Activated naive CD8-positive, alpha-beta T cell treated with anti-CD3 and anti-CD28 coated beads, Interleukin-2, amount 10 ng/mL, durations not matched to agents 7 days and 5 days (primary cell): ENCODE results near the gene FRMPD1. TPM values are rescaled to one million over a fixed set of nuclear protein-coding genes. Genes with fewer than 3 reads are reported as not detected.

Experiments
- ATAC-seq: fragments of 150-1000 bp; cut with Tn5 transposase; one replicate; pipeline ENCODE4 v1.10.0; 2021; ENCODE audit warnings: low read depth, moderate library complexity
- POLR2A ChIA-PET: fragments of 350-600 bp; sonication (Branson Sonifier 250); formaldehyde crosslinking; loops from one replicate; lab custom pipeline; 2021; ENCODE audit warnings: antibody characterized with exemption; lab: Charles Lee
- DNase-seq: peaks from one replicate; pipeline ENCODE4 v3.0.0; 2021
- H3K27ac Mint-ChIP-seq: one replicate; pipeline ENCODE4 v1.8.0; 2022; ENCODE audit warnings: mild to moderate bottlenecking, mixed read lengths
- H3K27me3 Mint-ChIP-seq: one replicate; pipeline ENCODE4 v1.8.0; 2022; ENCODE audit warnings: mild to moderate bottlenecking, moderate library complexity, mixed read lengths
- H3K36me3 Mint-ChIP-seq: one replicate; pipeline ENCODE4 v1.8.0; 2021; ENCODE audit warnings: mild to moderate bottlenecking, mixed read lengths
- H3K4me1 Mint-ChIP-seq: one replicate; pipeline ENCODE4 v1.8.0; 2021; ENCODE audit warnings: mixed read lengths
- H3K4me3 Mint-ChIP-seq: one replicate; pipeline ENCODE4 v1.8.0; 2022; ENCODE audit warnings: mild to moderate bottlenecking, moderate library complexity, mixed read lengths
- H3K9me3 Mint-ChIP-seq: one replicate; pipeline ENCODE4 v1.8.0; 2021; ENCODE audit warnings: mixed read lengths
- total RNA-seq, 2 experiments: library from RNA; stranded (reverse); gene quantifications; one replicate each; pipeline ENCODE4 v1.2.3, GENCODE V29; 2021

FRMPD1 gene
- total RNA-seq, 2 experiments from 2014 or later, result not detected

DNA sequence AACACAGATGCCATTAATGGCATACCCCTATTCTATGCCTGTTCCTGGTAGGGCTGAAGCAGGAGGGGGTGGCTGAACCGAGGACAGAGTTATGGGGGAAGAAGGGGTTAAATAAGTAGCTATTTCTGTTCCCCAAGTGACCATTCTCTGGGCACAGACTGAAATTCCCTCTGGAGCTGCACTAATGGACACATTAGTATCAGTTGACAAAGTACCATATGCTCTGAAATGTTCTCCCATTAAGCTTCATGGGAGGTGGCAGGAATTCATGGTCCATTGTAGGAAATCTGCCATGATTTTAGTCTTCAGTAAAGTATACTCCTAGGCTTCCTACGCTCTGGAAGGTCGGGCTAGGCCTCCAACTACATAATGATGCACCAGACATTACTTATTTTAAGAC lies 10.5 kb upstream of the FRMPD1 start:
- POLR2A ChIA-PET, result no interaction called here
- H3K27me3 Mint-ChIP-seq, result peaks cover 37% of the 10 kb centered on the region

DNA sequence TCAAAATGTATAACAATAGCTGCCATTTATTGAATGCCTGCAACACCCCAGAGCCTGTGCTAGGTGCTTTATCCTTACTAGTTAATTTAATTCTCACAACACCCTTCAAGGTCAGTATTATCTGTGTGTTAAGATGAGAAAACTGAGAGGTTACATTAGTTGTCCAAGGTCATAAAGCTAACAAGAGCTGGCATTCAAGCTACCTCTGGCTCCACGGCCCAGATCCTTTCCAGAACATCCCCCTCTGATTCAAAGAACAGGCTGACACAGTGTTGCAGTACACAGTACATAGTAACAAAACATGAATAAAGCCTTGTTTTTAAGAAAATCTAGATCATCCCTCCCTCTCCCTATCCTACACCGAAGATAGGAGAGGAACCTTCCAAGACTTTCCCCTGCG lies 9.4 kb upstream of the FRMPD1 start:
- H3K27me3 Mint-ChIP-seq, result peaks cover 42% of the 10 kb centered on the region
- DNase-seq (no peak), ATAC-seq (no peak)
- H3K27ac Mint-ChIP-seq, result no peak overlapping the region
- H3K36me3 Mint-ChIP-seq, result no peaks in the 10 kb centered on the region
- H3K4me1 Mint-ChIP-seq, result no peaks in the 10 kb centered on the region
- no peak overlapping the region for H3K4me3 Mint-ChIP-seq
- H3K9me3 Mint-ChIP-seq, result no peaks in the 10 kb centered on the region
- POLR2A ChIA-PET, result no interaction called here

More for the DNA sequence above, 10.5 kb upstream of the FRMPD1 start:
- H3K27ac Mint-ChIP-seq, result no peak overlapping the region
- H3K4me3 Mint-ChIP-seq, result no peak overlapping the region
- no peaks in the 10 kb centered on the region for H3K36me3 Mint-ChIP-seq
- ATAC-seq (no peak), DNase-seq (no peak)
- no peaks in the 10 kb centered on the region for H3K4me1 Mint-ChIP-seq
- H3K9me3 Mint-ChIP-seq, result no peaks in the 10 kb centered on the region

DNA sequence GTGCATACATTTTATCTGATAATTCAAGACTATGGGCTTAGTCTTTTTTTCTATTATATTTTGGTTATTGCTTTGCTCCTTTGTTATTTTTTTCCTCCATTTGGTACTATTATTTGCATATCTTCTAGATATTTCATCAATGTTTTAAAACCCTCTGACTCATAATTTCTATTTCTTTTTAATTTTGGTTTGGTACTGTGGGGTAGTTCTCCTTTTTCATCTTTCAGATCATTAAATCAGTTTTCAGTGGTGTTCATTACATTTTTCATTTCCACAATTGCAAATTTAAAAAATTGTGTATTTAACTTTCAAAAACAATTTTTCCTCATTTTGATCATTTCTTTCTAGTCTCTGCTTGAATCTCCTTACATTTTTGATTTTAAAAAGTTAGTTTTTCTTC lies 7.5 kb upstream of the FRMPD1 start:
- DNase-seq (no peak), ATAC-seq (no peak)
- Mint-ChIP-seq H3K9me3 (no peaks in the 10 kb centered on the region), H3K36me3 (no peaks in the 10 kb centered on the region), H3K4me3 (no peak overlapping the region), H3K27me3 (peaks cover 55% of the 10 kb centered on the region), H3K27ac (no peak overlapping the region), H3K4me1 (no peaks in the 10 kb centered on the region)
- POLR2A ChIA-PET, result no interaction called here

DNA sequence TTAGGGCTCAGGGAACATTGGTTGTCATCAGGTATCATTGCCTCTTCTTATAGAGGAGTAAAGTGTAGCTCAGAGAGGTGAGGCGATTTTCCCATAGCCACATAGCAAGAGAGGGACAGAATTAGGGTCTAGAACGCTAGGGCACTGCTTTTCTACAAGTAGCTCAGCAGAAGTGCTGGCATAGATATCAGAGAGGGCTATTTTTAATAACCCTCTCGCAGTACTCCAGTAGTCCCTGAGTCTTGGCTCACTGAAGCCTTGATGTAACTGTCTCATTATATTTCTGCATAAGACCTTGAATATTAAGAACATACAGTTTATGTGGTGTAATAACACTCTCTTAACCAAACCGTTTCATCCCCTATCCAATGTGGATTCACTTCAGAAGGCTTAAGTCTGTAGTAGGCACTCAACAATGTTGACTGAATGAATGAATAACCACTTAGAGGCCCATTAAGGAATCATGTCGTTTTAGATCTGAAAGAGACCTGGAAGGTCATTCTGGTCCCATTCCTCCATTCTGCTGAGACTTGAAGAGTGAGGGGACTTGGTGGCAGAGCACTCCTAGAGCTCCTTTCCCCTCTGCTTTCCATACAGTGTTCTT lies 4.7 kb upstream of the FRMPD1 start:
- Mint-ChIP-seq H3K4me3 (no peak overlapping the region), H3K9me3 (no peaks in the 10 kb centered on the region), H3K4me1 (peaks cover 5% of the 10 kb centered on the region), H3K27ac (no peak overlapping the region), H3K36me3 (no peaks in the 10 kb centered on the region), H3K27me3 (peaks cover 69% of the 10 kb centered on the region)
- ATAC-seq, result no peak
- DNase-seq, result no peak
- POLR2A ChIA-PET, result no interaction called here

DNA sequence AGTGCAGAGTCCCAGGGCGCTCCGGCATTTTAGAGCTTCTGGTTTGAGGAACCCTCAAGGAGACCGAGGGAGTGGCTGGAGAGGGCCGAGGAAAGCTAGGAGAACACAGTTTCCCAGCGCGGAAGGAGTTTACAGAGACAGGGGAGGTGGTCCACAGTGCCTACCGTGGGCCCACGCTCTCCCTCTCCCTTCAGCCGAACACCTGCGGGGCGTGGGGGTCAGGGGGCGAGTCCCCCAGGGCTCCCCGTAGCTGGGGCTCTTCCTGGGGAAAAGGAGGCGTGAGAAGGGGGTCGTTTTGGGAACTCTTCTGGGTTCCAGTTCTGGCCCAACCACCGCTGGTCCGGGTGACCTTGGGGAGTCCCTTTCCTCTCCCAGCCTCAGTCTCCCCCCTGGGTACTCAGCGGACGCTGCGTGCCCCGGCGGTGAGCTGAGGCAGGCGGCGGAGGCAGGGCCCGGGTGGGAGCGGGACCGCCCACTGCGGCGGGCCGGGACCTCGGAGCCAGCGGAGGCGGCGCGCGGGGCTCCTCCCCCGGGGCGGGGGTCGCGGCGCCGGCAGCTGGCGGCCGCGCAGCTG lies 368 bp upstream of the FRMPD1 start:
- POLR2A ChIA-PET, result no interaction called here
- peaks cover 6% of the 10 kb centered on the region for H3K4me1 Mint-ChIP-seq
- H3K27ac Mint-ChIP-seq, result no peak overlapping the region
- H3K9me3 Mint-ChIP-seq, result no peaks in the 10 kb centered on the region
- ATAC-seq (no peak), DNase-seq (no peak)
- peak overlapping the region; percentile 68 for H3K4me3 Mint-ChIP-seq
- H3K27me3 Mint-ChIP-seq, result peaks cover 78% of the 10 kb centered on the region
- H3K36me3 Mint-ChIP-seq, result no peaks in the 10 kb centered on the region

DNA sequence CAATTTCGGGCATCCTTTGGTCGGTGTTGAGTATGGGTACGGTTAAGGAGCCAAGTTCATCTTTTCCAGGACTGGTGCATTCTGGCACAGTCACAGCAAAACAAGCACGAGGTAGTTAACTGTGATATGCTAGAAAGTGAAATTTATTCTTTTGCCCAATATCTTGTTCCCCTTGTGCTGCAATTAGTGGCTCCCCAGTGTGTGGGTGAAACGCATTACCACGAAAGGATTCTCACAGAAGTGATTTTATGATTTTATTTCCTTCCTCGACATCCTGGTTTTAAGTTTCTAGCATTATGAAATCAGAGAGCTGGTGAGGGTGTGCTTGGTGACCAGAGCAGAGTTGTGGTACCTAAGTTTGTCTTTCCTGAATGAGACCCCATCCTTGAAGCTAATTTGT lies 1.5 kb downstream of the FRMPD1 start:
- Mint-ChIP-seq H3K27me3 (peaks cover 66% of the 10 kb centered on the region), H3K4me1 (peaks cover 6% of the 10 kb centered on the region), H3K36me3 (no peaks in the 10 kb centered on the region), H3K9me3 (no peaks in the 10 kb centered on the region), H3K27ac (no peak overlapping the region), H3K4me3 (no peak overlapping the region)
- ATAC-seq (no peak), DNase-seq (no peak)
- POLR2A ChIA-PET, result no interaction called here

DNA sequence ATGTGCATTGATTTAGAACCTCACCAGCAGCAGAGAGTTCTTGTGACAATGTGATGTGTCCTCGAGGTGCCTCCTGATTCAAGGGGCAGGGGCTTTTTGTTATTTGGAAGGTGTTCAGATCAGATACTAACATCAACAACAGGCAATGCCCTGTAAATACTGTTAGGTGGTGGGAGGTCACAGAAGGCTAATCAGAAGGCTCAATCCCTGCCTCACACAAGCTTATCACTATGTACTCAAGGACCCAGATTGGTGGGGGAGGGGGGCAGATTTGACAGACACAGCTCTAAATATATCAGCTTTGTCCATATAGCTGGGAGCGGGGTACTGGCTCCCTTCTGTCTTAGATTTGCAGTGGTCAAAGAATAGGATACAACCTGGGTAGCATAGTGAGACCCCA lies 2.6 kb downstream of the FRMPD1 start:
- Mint-ChIP-seq H3K27ac (no peak overlapping the region), H3K4me1 (peaks cover 6% of the 10 kb centered on the region), H3K27me3 (peaks cover 61% of the 10 kb centered on the region), H3K4me3 (no peak overlapping the region), H3K9me3 (no peaks in the 10 kb centered on the region), H3K36me3 (no peaks in the 10 kb centered on the region)
- POLR2A ChIA-PET, result no interaction called here
- DNase-seq (no peak), ATAC-seq (no peak)

DNA sequence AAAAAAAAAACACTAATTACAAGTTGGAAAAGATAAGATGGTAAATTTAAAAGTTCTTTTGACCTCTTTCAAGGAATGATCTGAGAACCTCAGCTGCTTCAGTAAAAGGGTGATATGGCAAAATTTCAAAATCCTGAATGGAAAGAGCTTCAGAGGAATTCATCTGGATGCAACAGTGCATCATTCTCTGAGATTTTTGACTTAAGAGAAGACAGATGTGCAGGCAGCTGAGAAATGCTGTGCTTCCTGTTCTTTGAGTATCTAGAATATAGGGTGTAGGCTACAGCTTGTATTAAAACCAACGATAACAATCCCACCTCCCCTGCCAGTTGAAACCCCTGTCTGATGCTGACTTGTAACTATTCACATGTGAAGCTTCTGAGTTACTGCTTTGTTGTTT lies 6.2 kb downstream of the FRMPD1 start:
- H3K27me3 Mint-ChIP-seq, result peaks cover 37% of the 10 kb centered on the region
- no peak overlapping the region for H3K27ac Mint-ChIP-seq
- DNase-seq (no peak), ATAC-seq (no peak)
- H3K9me3 Mint-ChIP-seq, result no peaks in the 10 kb centered on the region
- no peaks in the 10 kb centered on the region for H3K36me3 Mint-ChIP-seq
- no peaks in the 10 kb centered on the region for H3K4me1 Mint-ChIP-seq
- no peak overlapping the region for H3K4me3 Mint-ChIP-seq
- POLR2A ChIA-PET, result interaction anchor here (0.5 kb wide), 1 partner anchor 31 kb away, joined by 3 read pairs; no protein-coding TSS in a partner anchor

DNA sequence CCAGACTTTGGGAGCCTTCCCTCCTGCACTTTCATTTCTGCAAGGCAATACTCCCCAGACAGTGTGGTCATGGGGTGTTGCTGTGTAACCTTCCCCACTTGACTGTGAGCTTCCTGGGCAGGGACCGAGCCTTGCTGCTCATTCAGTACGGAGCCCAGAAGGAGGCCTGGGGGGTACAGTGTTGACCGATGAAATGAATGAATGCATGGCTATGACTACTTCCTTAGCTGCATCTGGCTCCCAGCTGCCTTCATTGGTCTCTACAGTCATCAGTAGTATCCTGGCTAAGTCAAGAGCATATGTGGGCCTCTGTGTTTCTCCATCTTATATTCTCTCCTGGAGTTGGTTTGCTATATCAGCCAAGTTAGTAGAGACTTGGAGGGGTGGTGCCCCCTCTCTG lies 9.9 kb downstream of the FRMPD1 start:
- H3K36me3 Mint-ChIP-seq, result no peaks in the 10 kb centered on the region
- DNase-seq, result no peak
- H3K4me3 Mint-ChIP-seq, result no peak overlapping the region
- no peaks in the 10 kb centered on the region for H3K4me1 Mint-ChIP-seq
- no peak for ATAC-seq
- H3K27me3 Mint-ChIP-seq, result peaks cover 19% of the 10 kb centered on the region
- no peak overlapping the region for H3K27ac Mint-ChIP-seq
- POLR2A ChIA-PET, result no interaction called here
- no peaks in the 10 kb centered on the region for H3K9me3 Mint-ChIP-seq

DNA sequence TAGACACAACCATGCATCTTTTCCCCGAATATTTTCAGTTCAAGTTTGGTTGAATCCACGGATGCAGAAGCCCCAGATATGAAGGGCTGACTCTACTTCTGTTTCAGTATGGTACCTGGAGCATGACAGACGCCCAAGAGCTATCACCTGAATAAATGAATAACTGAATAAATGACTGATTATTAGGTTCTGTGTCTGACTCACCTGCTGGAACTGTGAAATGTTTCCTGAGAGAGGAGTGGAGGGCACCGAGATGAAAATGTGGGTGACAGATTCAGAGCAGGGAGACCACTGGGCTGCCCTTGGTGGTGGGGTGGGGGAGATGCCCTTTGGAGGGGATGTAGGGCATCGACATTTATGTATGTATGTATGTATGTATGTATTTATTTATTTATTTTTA lies 13.2 kb downstream of the FRMPD1 start:
- H3K4me1 Mint-ChIP-seq, result no peaks in the 10 kb centered on the region
- POLR2A ChIA-PET, result no interaction called here
- H3K36me3 Mint-ChIP-seq, result no peaks in the 10 kb centered on the region
- no peaks in the 10 kb centered on the region for H3K9me3 Mint-ChIP-seq
- no peak overlapping the region for H3K4me3 Mint-ChIP-seq
- no peak for ATAC-seq
- no peak overlapping the region for H3K27ac Mint-ChIP-seq
- peaks cover 22% of the 10 kb centered on the region for H3K27me3 Mint-ChIP-seq
- no peak for DNase-seq

DNA sequence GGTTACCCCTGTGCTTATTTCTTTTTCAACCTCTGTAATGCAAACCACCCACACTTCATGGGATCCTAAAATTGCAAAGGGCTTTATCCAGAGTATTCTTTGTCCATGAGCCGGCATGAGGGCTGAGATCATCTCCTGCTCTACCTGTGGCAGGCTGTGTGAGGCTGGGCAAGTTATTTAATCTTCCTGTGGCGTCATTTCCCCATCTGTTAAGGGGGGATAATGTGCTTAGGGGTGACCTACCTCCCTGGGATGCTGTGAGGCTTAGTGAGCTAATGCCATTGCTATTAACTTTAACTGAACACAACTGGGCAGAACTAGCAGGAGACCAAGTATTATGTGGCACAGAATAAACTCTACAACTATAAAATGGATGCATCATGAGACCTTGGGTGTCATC lies 17.0 kb downstream of the FRMPD1 start:
- Mint-ChIP-seq H3K36me3 (no peaks in the 10 kb centered on the region), H3K4me1 (no peaks in the 10 kb centered on the region), H3K4me3 (no peak overlapping the region), H3K27ac (no peak overlapping the region), H3K9me3 (no peaks in the 10 kb centered on the region), H3K27me3 (peaks cover 47% of the 10 kb centered on the region)
- ATAC-seq (no peak), DNase-seq (no peak)
- POLR2A ChIA-PET, result interaction anchor here (0.7 kb wide), 1 partner anchor 130 kb away, joined by 3 read pairs; no protein-coding TSS in a partner anchor

DNA sequence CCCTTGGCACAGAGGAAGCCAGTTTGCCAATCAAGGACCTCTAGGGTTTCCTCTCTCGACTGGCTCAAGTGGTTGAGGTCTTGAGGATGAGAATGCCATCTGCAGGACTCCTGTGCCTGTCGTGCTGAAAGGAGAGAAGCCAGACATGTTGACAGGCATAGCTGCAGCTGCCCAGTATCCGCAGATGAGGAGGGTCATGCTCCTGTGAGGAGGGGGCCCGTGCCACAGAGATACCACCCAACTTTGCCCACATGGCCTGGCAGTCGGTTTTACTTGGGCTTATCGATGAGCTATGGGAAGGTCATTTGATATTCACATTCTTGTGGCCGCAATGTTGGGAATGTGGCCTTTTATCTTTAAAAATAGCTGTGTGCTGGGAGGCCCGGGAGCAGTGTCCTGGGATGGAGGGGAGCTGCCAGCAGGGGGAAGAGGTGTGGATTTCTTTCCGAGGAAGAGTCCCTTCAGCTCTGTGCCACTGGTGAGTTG lies 17.4 kb downstream of the FRMPD1 start:
- Mint-ChIP-seq H3K4me1 (no peaks in the 10 kb centered on the region), H3K4me3 (no peak overlapping the region), H3K36me3 (no peaks in the 10 kb centered on the region), H3K27me3 (peaks cover 47% of the 10 kb centered on the region), H3K9me3 (no peaks in the 10 kb centered on the region), H3K27ac (no peak overlapping the region)
- POLR2A ChIA-PET, result no interaction called here
- no peak for DNase-seq
- ATAC-seq, result no peak

DNA sequence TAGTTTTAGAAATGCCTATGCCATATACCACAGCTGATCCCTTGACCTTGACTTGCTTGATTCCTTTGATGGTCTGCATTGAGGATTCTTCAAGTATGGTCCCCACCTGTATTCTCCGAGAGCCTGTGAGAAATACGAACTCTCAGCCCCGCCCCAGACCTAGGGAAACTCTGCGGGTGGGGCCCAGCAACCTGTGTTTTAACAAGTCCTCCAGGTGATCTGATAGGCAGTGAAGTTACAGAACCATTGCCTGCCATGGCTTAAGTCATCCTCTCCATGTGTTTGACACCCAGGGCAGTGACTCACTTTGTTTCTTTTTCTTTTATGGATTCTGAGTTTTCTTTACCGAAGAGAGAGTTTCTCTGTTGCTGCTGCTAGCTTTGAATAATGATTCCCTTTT lies 18.5 kb downstream of the FRMPD1 start:
- H3K9me3 Mint-ChIP-seq, result no peaks in the 10 kb centered on the region
- POLR2A ChIA-PET, result no interaction called here

DNA sequence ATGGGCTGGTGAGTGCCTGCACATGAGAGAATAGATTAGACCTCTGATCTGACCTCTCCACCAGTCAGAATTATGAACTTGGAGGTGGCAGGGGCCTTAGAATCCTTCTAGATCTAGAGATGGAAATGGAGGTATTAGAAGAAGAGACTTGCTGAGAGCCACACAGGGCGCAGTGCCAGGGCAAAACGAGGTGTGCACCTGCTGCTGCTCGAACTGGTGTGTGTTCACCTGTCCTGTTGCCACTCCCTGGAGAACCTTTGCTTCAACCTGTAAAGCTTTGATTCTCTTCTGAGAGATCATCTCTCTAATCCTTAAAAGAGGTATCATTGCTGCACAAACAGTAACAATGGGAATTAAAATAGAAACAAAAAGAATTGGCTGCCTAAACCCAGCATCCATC lies 24.9 kb downstream of the FRMPD1 start:
- no peak for ATAC-seq
- POLR2A ChIA-PET, result no interaction called here
- H3K9me3 Mint-ChIP-seq, result no peaks in the 10 kb centered on the region

More for the DNA sequence above, 18.5 kb downstream of the FRMPD1 start:
- Mint-ChIP-seq H3K27ac (no peak overlapping the region), H3K4me3 (no peak overlapping the region), H3K27me3 (peaks cover 47% of the 10 kb centered on the region), H3K4me1 (no peaks in the 10 kb centered on the region), H3K36me3 (no peaks in the 10 kb centered on the region)
- no peak for ATAC-seq
- DNase-seq, result no peak

More for the DNA sequence above, 24.9 kb downstream of the FRMPD1 start:
- Mint-ChIP-seq H3K36me3 (no peaks in the 10 kb centered on the region), H3K27me3 (peaks cover 38% of the 10 kb centered on the region), H3K4me3 (no peak overlapping the region), H3K4me1 (no peaks in the 10 kb centered on the region), H3K27ac (no peak overlapping the region)
- DNase-seq, result no peak
